ENCODE results near the gene FAM3B.

DNA sequence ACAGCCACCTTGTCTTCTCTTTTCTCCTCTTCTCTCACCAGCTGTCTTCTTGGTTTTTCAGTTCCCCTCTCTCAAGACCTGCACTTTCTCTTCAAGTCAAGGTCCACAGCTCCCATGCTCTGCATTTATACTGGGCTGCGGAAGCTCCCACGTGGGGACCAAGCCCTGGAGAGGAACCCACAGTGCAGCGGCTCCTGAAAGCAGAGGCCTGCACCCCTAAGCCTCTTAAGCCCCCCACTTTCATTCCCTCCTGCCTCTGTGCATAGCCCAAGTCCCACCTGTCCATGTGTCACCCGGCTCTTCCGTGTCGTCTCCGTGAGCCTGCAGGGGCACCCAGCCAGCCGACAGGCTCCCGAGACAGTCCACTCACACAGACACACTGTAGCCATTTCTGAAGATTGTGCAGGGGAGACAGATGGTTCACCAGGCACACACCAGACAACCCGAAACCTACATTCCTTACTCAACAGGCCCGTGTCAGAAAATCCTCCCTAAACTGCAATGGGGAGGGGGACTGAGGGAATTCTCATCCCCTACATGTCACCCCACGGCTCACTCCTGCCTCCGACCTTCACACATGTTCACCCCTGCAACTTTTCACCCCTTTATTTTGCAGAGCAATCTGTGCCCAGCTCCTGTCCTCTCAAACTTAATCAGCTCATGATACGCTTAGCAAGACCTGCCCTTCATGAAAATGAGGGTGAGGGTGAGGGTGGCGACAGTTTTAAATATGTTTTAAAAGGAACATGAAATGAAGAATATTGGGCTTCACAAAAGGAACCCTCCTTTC is 51.5 kb downstream of the FAM3B start:
- TF ChIP-seq, protein P1, sequence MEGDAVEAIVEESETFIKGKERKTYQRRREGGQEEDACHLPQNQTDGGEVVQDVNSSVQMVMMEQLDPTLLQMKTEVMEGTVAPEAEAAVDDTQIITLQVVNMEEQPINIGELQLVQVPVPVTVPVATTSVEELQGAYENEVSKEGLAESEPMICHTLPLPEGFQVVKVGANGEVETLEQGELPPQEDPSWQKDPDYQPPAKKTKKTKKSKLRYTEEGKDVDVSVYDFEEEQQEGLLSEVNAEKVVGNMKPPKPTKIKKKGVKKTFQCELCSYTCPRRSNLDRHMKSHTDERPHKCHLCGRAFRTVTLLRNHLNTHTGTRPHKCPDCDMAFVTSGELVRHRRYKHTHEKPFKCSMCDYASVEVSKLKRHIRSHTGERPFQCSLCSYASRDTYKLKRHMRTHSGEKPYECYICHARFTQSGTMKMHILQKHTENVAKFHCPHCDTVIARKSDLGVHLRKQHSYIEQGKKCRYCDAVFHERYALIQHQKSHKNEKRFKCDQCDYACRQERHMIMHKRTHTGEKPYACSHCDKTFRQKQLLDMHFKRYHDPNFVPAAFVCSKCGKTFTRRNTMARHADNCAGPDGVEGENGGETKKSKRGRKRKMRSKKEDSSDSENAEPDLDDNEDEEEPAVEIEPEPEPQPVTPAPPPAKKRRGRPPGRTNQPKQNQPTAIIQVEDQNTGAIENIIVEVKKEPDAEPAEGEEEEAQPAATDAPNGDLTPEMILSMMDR (IDR thresholded peaks at IDR 0.05): no peak
- no peak for TF ChIP-seq POLR2A (IDR thresholded peaks at IDR 0.05)
- no peak for TF ChIP-seq POLR2AphosphoS5 (IDR thresholded peaks at IDR 0.05)
- TF ChIP-seq EP300 (IDR thresholded peaks at IDR 0.05; ENCODE audit: low read depth): no peak

Data from transverse colon (tissue), 4 donors.